NCI-H82 (cell line): ENCODE results near the gene TNIK.

Source experiments
- DNase-seq: peaks from one replicate; lab custom pipeline; 2025; lab: John Stamatoyannopoulos, UW

Gene TNIK

DNA sequence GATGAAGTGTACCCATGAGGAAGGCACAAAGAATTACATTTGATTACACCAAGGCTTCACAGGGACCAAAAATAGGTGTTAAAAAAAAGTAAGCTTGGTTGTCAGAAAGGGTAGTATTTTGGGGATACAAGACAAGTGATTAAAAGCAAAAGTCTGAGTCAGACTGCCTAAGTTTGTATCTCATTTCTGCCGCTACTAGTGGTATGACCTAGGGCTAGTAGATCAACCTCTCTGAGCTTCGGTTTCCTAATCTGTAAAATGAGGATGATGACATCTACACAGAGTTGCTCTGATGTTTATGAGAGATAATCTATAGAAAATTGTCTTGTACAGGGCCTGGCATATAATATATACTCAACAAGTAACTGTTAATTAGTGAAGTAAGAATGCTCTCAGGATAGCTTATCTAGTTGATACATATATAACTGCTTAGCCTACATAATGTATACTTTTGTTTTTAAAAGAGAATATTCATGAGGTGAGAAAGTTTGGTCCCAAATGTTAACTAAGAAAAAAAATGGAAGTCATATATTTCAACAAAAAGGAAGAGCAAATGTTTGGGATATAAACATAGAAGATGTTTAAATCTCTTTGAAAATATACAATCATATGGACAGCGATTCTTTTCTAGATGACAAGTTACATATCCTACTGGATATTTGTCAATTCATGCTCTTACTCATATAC is 270.7 kb downstream of the TNIK start:
- no peak for DNase-seq

DNA sequence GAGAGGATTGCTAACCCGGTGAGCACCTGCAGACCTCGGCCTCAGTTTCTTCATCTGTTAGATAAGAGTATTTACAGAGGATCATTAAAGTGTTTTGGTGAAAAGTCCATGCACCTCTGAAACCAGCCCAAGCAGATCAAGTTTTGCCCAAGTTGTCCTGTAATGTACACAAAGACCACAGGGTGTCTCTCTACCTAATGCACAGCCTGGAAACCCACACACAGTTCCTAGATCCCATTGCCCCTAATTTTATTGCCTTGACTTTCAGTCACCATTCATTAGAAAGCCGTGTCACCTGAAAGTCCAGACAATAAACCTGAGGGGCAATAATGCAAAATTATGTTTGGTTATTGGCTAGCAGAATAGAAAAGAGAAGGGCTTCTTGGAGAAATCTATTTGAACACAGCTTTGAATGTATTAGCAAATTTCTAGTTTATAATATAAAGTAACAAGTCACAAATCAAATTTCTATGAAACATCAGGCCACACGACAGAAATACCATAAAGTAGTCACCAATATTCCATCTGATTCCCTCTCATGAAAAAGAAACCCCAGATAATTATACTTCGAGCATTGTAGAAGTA is 272.4 kb downstream of the TNIK start:
- DNase-seq = peak; percentile 82

DNA sequence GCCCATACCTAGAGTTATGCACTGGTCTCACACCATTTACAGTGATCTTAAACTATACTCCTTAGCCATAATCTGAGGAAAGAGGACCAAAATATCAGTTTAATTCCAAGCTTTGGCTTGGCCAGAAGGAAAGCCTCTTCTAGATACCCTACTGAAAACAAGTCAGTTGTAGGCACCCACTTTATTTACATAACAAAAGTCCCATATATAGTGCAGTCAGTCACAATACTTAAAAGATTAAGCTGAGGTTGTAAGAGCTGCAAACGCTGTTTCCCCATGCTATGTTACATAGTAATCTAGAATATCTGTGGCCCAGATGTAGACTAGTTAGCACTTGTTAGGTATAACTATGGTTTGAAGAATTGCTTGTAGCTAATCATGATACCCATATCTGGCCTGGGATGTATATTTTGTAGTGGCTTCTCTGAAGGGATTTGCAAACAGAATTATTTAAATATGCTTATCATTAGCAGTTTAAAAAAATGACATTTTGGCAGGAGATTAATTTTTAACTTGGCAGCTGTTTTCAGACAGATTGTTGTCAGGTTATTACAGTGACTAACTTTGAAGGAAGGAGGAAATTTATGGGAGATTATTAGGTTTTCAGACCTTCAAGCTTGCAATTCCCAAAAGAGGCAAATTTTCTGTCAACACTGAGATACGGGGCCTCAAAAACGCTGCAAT is 273.2 kb downstream of the TNIK start:
- no peak for DNase-seq

DNA sequence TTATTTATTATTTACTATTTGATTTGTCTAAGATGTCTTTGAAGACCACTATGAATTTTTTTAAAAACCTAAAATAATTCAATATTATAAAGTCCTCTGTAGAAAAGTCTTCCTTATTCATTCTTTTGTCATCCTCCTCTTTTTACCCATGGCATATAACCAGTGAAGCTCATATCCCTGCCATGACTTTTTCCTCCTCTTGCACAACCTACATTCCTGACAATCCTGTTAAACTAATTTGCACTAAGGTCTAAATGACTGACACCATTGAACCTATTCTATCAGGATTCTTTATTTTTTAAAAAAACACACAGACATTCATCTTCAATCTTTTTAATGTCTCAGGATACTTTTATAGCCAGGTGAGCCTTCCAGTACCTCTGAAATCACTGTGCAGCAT is 273.8 kb downstream of the TNIK start:
- no peak for DNase-seq

DNA sequence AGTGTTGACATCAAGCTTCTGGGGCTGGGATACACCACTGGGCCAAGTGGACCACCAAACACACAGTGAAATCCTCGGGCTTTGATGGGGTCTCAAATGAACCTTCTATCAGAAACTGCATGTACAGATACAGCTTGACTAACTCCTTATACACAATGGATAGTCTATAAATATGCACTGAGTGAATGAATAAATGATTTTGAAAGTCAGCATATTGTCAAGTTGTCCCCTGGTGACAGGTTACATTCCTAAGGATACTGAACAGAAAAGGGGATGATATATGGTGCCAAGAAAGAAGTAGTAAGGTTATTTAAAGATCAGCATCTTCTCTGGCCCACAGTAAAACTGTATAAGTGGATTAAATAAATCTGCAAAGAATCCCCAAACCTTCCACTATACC is 274.2 kb downstream of the TNIK start:
- DNase-seq = no peak

DNA sequence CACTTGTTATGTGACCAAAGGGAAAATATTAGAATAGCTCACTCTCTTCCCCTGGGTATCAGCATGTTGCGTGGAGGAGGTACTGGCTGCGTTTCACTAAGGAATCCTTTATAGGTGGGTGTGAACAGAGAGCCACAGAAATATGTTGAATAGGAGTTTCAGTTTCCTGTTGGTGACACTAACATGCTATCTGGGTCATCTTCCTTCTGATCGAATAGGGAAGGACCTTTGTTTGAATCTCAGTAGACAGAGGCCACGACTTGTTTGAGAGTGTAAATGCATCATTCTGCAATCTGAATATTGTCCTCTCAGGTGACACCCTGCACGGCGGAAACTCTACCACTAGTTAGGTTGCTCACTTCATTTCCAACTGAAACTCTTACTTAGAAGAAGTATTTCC is 275.8 kb downstream of the TNIK start:
- DNase-seq = no peak

DNA sequence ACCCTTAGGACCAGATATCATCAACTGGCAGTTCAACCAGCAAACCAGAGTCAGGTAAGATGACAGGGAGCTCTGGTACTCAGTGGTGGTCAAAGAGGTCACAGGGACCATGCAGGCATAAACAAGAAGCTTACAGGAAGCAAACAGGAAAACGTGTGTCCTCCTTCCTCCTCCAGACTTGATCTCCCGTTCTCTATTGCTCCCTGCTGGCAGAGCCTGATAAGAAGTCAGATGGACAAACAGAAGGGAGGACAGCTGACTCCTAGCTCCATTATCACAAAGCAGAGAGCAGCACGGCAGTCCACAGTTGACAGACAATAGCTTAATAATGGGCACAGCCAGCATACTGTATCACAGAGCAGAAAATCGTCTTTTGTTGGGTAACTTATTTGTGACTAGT is 277.2 kb downstream of the TNIK start:
- peak; percentile 77 for DNase-seq

DNA sequence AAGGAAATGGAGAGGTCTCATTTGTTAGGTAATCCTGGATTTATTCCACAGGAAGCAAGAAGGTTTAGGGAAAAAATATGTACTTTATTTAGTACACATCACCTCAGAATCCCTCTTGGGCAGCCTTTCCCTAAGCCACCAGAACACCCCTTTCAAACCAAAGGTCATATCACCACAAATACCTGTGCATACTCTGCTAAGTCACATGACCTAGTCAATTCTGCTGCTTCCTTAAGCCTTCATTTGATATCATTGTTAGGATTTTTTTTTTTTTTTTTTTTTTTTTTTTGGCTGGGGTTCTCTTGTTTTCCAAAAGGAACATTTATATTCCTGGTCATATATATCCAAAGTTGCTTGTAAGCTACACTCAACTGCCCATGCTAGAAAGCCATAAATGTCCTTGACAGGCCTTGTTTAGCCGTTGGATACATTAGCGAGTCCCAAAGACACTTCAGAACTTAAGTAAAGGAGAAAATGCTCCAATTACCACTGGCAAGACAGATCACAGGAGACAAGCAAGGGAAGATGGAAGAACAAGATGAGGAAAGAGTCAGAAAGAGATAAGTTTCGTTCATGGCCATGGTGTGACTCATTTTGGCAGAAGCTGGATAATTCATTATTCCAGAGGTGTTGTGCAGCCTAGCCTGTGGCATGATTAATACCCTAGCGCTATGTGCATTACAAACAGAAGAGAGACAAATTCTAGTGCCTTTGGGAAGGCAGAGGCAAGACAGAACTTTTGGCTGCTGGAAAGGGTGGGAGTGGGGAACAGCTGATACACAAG is 278.1 kb downstream of the TNIK start:
- DNase-seq = no peak

DNA sequence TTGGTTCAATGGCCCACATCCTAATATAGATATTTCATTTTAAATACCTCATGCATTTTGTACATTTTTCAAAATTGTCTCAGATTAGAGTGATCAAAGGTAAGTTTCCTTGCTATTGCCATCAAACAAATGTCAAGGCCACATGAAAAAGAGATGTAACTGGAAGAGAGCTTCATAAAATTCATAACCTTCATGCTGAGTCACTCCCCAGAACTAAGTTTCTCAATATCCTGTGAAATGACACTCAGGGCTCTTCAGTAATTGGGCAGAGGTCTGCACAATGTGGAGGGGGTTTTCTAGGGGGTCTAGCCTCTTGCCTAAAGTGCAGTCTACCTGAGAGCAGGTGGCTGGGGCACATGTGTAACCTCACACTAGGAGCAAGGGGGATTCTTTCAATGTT is 281.5 kb downstream of the TNIK start:
- DNase-seq = no peak

DNA sequence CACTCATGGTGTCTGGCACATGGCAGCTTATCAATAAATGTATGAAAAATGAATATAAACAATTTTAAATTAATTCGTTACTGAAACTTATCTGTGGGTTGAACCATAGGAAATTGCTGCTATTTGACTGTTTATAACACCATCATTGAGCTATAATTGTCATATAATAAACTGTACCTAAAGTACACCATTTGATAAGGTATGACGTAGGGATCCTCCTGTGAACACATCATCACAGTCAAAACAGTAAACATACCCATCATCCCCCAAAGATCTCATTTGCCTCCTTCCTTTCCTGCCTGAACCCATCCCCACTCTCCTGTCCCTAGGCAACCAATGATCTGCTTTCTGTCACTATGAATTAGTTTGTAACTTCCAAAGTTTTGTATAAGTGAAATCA is 282.7 kb downstream of the TNIK start:
- DNase-seq = no peak

DNA sequence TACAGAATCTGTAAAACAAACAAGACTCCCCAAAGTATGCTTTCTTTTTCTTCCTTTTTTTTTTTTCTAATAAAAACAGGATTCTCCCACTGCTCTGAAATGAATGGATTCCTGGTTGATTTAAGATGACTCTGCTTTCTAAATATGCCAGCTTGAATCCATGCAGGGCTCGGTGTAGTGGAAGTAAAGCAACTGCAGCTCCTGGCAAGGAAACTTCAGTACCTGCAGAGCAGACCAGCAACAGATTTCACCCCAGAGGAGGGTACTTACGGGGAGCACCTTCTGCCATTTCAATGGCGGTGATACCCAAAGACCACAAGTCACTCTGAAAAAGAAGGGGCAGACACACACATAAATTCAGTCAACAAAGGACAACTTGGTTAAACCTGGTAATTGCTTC is 283.1 kb downstream of the TNIK start:
- DNase-seq = no peak

DNA sequence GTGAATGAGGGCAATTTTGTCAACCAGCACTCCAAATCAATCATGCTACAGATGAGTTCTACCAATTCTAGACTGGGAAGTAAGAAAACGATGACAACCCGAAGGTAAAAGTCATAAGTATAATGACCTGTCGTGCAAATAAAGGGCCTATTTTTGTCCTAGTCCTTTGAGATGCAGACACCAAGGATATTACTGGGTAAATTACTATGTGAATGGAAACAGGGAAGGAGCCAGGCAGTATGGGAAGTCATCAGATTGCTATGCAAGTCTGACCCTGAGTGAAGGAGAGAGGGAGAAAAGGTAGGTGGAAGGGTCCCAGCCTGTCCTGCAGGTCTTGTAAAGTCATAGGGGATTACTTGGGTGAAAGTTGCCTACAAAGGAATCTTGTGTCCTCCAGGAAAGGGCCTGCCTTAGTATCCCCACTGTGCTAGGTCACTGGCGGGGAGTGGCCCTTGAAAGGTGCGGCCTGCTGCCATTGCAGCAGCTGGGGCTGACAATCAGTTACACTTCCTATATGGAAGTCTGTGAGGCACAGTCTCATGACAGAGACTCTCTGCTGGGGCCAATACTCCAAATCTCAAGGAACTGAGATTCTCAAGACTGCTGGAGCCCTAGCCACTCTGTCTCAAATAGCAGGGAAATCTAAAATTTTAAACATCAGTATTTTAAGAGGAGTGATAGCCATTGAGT is 283.8 kb downstream of the TNIK start:
- DNase-seq = no peak

DNA sequence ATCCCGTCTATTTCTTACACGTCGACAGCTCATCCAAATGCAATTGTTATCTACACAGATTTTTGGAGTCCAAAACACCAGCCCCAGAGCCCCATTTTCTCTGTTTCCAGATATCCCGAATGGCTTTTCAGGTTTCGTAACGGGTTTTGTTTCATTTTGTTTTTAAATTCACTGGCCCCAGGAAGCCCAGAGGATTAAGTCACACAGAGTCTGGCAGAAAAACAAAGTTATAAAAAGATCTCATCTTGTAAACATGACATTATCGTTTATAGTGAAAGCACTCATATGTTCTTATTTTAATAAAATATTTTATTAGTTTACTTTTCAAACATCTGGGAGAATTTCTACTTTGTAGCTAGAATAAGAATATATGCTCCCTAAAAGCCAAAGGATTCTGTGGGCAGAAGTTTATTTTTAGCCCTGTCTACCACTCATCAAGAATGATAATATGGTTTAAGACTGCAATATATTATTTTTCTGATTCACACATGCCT is 284.4 kb downstream of the TNIK start:
- no peak for DNase-seq

DNA sequence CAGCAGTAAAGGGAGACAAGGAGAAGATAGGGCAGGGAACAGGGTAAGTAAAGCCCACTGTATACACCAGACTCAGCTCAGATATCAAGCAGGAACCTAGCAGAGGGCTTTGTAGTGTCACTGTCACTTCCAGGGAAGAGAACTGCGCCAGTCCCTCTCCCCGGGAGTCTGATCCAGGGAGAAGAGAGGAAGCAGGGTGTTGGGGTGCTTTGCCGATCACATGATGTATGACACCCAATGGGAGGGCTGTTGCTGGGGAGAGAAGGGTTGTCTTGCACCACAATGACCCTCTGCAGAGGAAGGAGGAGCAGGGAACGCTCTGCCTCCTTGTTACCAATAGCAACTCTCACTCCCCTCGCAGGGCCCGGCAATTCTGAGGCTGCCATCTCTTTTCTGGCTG is 286.5 kb downstream of the TNIK start:
- no peak for DNase-seq

DNA sequence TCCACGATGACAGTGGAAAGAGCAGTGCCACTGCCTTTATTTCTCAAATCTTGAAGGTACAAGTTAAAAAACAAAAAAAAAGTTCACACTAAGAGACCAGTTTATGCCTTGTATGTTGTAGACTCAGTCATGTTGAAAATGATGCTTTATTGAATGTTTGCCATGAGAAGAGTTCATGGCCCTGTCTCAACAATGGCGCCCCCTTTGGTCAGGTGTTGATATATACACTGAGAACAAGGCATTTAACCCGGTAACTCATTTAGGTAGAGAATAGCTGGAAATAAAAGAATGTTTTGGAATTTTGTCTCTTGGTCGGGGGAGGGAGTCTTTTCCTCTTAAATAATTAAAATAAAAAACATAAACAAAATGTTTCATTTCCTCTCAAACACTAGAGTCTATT is 288.1 kb downstream of the TNIK start:
- peak; percentile 38 for DNase-seq

DNA sequence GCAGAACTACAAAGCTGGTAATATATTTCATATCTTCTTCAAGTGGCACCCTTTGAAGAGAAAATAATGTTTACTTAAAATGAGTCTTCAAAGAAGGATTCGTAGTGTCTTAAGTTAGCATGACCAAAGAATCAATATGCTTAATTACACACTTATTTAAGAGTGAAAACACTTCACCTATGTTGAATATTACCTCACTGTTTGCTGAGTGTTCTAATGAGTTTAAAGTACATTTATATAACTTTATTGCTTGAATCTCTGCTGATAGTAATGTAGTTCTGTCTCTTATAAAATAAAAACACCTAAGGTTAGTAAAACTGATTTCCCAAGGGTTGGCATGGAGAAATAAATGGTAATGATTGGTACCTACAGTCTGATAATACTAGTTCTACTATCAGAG is 290.3 kb downstream of the TNIK start:
- no peak for DNase-seq

DNA sequence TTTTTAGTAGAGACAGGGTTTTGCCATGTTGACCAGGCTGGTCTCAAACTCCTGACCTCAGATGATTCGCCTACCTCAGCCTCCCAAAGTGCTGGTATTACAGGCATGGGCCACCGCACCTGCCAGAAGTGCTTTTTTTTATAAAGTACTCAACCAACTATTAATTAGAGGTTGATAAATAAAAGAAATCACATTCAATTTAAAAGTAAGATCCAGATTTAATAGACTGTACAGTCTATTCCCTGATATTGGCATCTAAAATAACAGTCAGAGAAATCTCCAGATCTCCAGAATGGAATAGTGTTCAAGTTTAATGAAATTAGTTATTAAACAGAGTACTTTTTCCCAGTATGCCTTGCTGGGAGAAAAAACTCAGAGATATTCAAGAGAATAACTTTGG is 290.8 kb downstream of the TNIK start:
- DNase-seq = no peak

DNA sequence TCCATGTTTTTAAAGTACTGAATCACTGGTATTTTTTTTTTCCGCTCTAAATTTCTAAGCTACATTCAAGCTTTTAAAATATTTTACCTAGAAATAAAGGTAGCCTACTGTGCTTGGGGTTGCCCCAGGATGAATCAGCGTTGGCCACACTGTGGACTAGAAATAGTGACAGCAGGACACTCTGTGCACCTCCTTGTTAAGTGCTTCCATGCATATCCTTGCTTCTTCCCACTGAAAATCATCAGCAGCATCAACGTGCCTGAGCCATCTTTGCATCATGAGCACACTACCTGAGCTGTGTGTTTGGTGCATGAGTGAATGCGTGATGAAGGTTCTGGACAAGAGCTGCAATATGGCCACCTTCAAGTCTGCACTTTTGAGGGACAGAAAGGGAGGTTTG is 291.7 kb downstream of the TNIK start:
- DNase-seq = no peak

DNA sequence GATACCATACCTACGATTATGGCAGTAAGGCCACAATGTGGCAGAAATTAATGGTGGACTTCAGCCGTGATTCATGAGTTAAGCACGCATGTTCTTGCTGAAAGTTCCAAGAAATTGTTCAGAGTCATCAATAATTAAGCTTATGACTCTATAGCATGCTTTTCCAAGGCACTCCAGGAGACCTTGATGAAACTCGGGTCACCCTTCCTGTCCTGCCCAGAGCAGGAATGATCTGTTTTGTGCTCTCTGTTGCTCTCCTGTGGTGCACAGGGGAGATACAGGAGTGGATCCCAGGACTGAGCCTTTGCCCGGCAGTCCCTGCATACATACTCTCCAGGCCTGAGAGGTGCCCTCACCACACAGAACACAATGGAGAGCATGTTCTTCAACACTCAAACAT is 292.1 kb downstream of the TNIK start:
- DNase-seq = peak; percentile 76

DNA sequence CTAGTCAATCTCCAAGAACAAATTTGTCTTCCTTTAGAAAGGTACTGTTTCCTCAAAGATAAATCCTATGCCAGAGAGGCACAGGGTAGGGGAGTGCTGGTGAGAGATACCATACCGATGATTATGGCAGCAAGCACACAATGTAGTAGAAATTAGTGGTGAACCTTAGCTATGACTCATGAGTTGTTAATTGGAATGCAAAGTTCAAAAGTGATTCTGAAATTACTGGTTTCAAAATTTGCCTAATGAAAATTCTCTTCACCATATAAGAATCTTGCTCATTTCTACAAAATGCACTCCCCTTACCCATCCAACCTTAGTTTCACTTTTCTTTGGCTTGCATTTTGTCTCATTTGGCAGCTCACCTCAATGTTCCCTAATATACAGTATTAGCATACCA is 294.2 kb downstream of the TNIK start:
- DNase-seq = no peak

DNA sequence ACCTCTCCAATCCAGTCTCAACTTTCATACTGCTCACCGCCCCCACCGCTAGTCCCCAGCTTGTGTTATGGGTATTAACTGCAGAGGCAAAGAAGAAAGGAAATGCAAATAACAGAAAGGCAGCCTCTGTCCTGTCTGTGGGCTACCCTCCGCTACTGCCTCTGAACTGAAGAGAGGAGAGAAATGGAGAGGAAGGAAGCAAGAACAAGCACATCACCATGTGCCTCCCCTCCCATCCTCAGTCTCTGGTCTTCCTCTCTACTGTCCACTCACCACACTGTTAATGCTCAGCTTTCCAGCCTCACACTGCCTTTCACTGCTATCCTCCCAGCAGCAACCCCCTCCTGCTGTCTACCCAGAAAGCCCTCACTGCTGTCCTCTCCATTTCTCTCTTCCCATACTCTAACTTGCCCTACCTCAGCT is 294.7 kb downstream of the TNIK start:
- no peak for DNase-seq

DNA sequence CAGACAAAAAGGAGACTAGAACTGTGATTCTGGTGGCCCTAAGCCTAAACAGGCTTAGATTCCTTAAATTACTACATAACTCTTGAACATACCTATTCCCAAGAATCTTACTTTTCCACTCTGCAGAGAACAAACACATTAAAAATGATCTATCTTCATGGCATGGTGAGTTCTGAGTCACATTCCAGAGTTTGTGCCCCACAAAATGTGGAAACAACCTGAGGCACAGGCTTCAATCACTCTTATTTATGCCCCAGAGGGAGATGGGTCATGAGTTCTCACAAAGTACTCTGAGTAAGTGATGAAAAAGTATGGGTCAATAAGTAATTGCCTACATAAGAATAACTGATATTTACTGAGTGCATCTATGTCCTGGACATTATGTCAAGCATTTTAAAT is 296.1 kb downstream of the TNIK start:
- DNase-seq = no peak
